ENCODE results near the gene DOC2A. TPM values are rescaled to one million over a fixed set of nuclear protein-coding genes. Genes with fewer than 3 reads are reported as not detected.
A peak's percentile ranks its signal among the peaks of the same experiment; 100 is the strongest.

The DOC2A gene
- total RNA-seq, 1 donor from 2014 or later, result 0.80 TPM

GRCh38 chr16:30005341-30006094 lies 5.3 kb downstream of the DOC2A start:
- DNase-seq (ENCODE audit: low read depth), result peak; percentile 15

GRCh38 chr16:30004811-30005242 lies 6.0 kb downstream of the DOC2A start:
- DNase-seq (ENCODE audit: low read depth), result no peak

DNA sequence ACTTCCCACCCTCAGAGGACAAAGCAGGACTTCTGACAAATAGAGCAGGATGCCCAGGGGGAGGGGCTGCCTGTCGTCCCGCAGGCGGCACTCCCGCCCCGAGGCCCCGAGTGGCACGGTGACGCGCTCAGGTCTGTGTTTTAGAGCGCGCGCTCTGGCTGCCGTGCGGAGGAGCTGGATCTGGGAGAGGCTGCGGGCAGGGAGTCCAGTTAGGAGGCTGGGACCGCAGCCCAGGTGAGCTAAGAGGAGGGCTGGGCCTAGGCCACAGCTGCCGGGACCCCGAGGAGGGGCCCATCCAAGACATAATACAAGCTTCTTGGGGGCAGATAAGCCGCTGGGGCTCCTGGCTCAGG lies 6.4 kb downstream of the DOC2A start:
- DNase-seq (ENCODE audit: low read depth), result no peak

GRCh38 chr16:30003670-30004423 lies 7.0 kb downstream of the DOC2A start:
- no peak for DNase-seq (ENCODE audit: low read depth)

- DNase-seq (ENCODE audit: low read depth), result no peak
Measured at GRCh38 chr16:30002614-30003346, 8.0 kb downstream of the DOC2A start.

- no peak for DNase-seq (ENCODE audit: low read depth)
Measured at GRCh38 chr16:30000735-30001631, 9.8 kb downstream of the DOC2A start.

- no peak for DNase-seq (ENCODE audit: low read depth)
Measured at GRCh38 chr16:29999605-30000004, 11.2 kb downstream of the DOC2A start.

DNA sequence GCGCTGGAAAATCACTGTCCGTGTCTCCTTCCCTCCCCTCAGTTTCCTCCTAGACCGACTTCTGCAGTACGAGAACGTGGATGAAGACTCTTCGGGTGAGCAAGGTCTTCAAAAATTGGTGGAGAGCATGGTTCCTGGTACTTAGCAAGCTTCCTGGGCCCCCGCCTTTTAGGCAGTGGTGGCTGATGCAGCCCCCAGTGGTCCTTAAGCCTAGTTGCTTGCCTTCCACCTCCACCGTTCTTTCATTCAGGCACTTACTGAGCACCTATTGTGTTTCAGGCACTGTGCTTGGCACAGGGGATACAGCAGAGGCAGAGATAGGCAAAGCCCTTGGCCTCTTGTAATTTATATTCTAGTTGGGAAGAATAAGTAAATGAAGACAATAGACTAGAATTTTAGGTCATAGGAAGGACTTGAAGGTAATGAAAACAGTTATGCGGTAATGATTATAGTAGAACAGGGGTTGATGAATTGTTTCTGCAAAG lies 14.0 kb downstream of the DOC2A start:
- no peak for DNase-seq (ENCODE audit: low read depth)

DNA sequence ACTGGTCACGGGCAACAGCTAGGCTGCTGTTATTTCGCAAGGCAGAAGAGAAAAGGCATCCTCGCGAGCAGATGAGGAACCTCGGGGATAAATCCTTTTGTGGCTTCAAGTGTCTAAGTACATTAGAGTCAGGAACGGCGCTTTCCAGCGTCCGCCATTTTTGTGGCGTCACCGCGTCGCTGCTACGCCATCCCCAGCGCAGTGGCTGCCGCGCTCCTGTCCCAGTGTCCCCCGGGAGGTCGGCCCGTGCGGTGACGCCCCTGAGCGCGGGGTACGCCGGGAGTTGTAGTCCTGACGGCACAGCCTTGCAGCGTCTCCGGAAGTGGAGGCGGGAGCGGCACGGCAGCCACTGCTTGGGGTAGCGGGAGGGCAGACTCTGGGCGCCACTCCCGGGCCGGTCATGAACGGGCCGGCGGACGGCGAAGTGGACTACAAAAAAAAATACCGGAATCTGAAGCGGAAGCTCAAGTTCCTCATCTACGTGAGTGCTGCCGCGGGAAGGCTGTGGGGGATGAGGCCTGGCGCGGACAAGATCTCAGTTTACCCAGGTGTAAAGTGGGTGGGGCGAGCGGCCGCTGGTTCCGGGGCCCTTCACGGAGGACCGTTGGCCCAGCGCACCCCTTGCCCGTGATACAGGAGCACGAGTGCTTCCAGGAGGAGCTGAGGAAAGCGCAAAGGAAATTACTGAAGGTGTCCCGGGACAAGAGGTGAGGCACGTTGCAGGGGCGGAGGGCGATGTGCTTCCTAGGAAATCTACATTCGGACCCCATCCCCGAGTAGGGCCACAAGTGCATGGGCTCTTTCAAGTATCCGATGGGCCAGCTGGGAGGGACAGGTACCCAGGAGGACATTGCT lies 14.7 kb downstream of the DOC2A start, which contains the start of gene INO80E:
TSS of gene INO80E (plus strand) at position 331 of the 855 bp plus-strand sequence. CDS start at position 401, 70 bp downstream.
- peak; percentile 85 for DNase-seq (ENCODE audit: low read depth)

GRCh38 chr16:29995324-29995910 lies 15.4 kb downstream of the DOC2A start, which contains the start of gene HIRIP3:
HIRIP3 (minus strand) TSS chr16:29995617; CDS start chr16:29995605, 12 bp downstream.
- peak; percentile 51 for DNase-seq (ENCODE audit: low read depth)

DNA sequence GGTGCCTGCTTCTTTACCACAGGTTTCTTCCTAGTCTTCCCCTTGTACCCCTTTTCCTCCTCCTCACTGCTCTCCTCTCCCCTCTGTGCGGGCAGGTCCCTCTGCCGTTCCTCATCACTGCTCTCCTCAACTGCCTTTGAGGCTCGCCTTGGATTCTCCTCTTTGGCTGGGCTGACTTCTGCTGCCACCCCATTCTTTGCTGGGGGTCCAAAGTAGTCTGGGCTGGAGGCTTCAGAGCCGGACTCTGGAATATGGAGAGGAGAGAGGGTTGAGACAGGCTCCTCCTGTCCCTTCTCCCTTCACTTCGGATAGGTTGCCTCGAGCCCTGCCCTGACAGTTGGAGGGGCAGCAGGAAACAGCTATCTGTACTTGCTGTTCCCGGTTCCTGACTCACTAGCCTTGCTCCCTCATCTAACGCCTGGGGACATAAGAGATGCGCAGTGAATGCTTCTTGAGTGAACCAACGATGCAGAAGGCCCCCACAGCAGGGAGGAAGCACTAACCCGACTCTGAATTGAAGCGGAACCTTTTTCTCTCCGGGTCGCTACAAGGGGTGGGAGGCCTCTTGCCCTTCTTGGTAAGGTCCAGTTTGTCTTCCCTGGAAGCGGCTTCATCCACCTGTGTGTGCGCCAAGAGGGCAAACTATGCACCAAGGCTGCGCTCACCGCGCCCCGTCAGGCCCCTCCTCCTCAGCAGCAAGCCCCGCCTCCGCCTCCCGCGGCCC lies 16.1 kb downstream of the DOC2A start:
- peak; percentile 18 for DNase-seq (ENCODE audit: low read depth)

DNA sequence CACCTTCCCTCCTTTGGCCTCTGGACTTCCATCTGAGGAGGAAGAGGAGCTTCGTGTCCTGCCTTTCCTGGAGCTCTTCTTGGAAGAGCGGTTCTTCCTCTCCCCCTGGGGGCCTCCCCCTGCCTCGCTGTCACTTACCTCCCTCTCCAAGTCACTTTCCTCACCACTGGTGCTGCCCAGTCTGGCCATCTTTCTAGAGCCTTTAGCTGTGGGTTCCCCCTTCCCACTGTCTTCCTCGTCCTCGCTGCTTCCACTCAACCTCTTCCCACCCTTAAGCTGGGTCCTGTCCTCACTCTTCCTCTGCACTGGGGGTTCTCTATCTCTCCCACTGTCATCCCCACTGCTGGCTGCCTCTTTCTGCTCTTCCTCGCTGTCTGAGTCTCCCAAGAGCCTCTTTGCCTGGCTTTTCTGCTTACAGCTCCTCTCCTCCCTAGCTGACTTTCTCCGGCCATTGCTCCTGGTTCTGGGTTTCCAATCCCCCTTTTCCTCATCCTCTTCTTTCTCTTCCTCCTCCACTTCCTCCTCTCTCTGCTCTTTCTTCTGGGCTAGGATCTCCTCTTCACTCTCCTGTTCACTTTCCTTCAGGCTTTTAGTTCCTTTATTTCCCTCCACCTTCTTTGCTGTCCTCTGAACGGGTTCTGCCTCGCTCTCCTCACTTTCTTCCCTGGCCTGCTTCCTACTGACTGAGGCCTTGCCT lies 16.8 kb downstream of the DOC2A start:
- no peak for DNase-seq (ENCODE audit: low read depth)

- DNase-seq (ENCODE audit: low read depth), result no peak
Measured at GRCh38 chr16:29993191-29993902, 17.5 kb downstream of the DOC2A start.

DNA sequence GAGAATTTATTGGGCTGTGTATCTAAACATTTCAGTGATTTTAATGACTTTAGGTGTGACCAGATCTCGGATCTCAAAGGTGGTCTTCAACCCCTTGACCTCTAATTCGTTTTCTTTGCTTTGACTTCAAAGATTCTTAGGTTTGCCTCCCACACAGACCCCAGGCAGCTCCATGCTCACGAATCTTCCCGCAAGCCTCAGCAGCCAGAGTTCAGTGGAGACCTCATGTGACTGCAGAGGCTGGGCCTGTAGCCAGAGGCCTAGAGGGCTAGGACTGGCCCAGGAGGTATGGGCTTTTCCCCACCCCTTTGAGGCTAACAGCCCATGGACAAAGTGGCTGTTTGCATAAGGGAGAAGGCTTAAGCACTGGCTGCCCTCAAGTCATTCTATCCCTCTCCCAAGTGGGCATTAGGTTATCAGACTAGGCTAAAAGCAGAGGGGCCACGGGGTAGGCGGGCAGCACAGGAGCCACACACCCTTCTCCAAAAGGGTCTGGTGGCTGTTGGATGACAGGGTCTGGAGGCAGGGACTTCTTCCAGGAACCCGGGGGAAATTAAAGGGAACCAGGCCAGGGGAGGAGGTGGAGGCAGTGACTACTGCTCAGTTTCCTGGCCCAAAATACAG lies 18.4 kb downstream of the DOC2A start:
- peak; percentile 41 for DNase-seq (ENCODE audit: low read depth)

DNA sequence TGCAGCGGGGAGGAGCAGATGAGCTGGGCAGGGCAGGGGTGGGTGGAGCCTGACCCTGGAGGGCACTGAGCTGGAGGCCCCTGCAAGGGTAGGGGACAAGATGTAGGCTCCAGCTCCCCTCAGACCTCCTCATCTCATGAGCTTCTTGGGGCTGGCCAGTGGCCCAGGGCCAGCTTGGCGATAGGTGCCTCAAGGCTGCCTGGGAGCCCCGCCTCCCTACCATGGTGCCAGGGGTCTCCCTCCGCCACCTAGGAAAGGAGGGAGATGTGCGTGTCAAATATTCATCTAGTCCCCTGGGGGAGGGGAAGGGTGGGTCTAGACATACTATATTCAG lies 19.3 kb downstream of the DOC2A start:
- DNase-seq (ENCODE audit: low read depth), result no peak

GRCh38 chr16:29990883-29991570 lies 19.8 kb downstream of the DOC2A start:
- DNase-seq (ENCODE audit: low read depth), result no peak

- no peak for DNase-seq (ENCODE audit: low read depth)
Measured at GRCh38 chr16:29990034-29990433, 20.8 kb downstream of the DOC2A start.
